Measurements from ENCODE around the gene SMAD6. TPM values are rescaled to one million over a fixed set of nuclear protein-coding genes. Genes with fewer than 3 reads are reported as not detected.

Gene SMAD6
- total RNA-seq, 1 experiment from 2014 or later, result 6.6 TPM

DNA sequence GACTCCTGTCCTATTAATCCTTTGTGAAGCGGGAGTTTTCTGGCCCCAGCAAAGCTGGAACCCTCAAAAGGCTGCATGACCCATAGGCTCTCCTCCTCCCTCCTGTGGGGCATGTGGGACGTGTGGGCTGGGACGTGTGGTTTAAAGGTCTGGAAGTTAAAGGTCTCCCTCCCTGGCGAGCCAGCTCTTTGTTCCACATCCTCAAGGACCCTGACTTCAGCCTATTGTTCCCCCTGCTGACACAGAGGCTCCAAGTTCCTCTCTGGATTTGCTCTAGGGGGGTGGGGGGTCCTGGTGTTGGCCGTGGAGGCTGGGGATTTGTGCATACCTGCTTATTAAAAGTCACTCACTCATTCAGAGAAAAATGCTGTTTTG lies 44.2 kb downstream of the SMAD6 start:
- Histone ChIP-seq H3K27me3 (ENCODE audit: insufficient read depth, low read length) (no peaks in the 10 kb centered on the region), H3K4me2 (ENCODE audit: low read length) (no peak overlapping the region), H3K36me3 (ENCODE audit: control insufficient read depth in 1 of 2, insufficient read depth in 2 of 2, low read length in 2 of 2) (no peaks in the 10 kb centered on the region), H3K4me3 (replicated peaks in 1 of 2; ENCODE audit: low read depth in 1 of 2, low read length in 2 of 2) (no peak overlapping the region), H3K9ac (ENCODE audit: low read length) (no peak overlapping the region), H3K9me3 (ENCODE audit: control insufficient read depth in 1 of 2, insufficient read depth in 1 of 2, low read depth in 1 of 2, low read length in 2 of 2) (no peaks in the 10 kb centered on the region), H2AFZ (ENCODE audit: low read depth, low read length, poor library complexity, severe bottlenecking) (no peak overlapping the region), H3K9me2 (ENCODE audit: insufficient read depth) (no peaks in the 10 kb centered on the region), H3K27ac (ENCODE audit: low read depth, low read length) (no peak overlapping the region), H3K79me2 (ENCODE audit: insufficient read depth, low read length) (no peaks in the 10 kb centered on the region), H4K20me1 (ENCODE audit: insufficient read depth) (no peaks in the 10 kb centered on the region), H3K4me1 (ENCODE audit: control insufficient read depth in 1 of 2, insufficient read depth in 2 of 2, low read length in 2 of 2) (peaks cover 65 to 70% of the 10 kb centered on the region in 2 experiments)
- CTCF ChIA-PET, result no interaction called here
- POLR2A ChIA-PET, result no interaction called here
- BruUV-seq (replicated peaks), result no TSS peak
- no peak for DNase-seq (ENCODE audit: low read depth, low spot score)
- TF ChIP-seq FOSL1 (IDR thresholded peaks at IDR 0.05; ENCODE audit: low read depth), result no peak
- no peak for TF ChIP-seq EZH2 (IDR thresholded peaks at IDR 0.05)
- no peak for TF ChIP-seq ZNF274 (IDR thresholded peaks at IDR 0.05; ENCODE audit: low read depth, low read length)
- TF ChIP-seq, protein P1, sequence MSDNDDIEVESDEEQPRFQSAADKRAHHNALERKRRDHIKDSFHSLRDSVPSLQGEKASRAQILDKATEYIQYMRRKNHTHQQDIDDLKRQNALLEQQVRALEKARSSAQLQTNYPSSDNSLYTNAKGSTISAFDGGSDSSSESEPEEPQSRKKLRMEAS (IDR thresholded peaks at IDR 0.05), result no peak
- no peak for TF ChIP-seq EGR1 (IDR thresholded peaks at IDR 0.05; ENCODE audit: low read depth)
- no peak for TF ChIP-seq ZFX (IDR thresholded peaks at IDR 0.05)
- TF ChIP-seq EZH2phosphoT487 (IDR thresholded peaks at IDR 0.05; ENCODE audit: borderline replicate concordance), result no peak
- no peak for TF ChIP-seq YY1 (IDR thresholded peaks at IDR 0.05; ENCODE audit: extremely low read depth, insufficient replicate concordance, low read depth, low read length)
- no peak for TF ChIP-seq SRF (IDR thresholded peaks at IDR 0.05; ENCODE audit: low read depth)
- no peak for TF ChIP-seq SIN3A (IDR thresholded peaks at IDR 0.05; ENCODE audit: low read depth)
- TF ChIP-seq SP1 (IDR thresholded peaks at IDR 0.05; ENCODE audit: low read depth), result no peak
- intact Hi-C loops (cut with micrococcal nuclease), result no loop called here
- no peak for ATAC-seq
- RAD21 ChIA-PET (ENCODE audit: low non-redundant PET in 1 of 2, low total read pairs in 2 of 2, uncharacterized antibody in 2 of 2, unreplicated experiment in 2 of 2), result no interaction called here

DNA sequence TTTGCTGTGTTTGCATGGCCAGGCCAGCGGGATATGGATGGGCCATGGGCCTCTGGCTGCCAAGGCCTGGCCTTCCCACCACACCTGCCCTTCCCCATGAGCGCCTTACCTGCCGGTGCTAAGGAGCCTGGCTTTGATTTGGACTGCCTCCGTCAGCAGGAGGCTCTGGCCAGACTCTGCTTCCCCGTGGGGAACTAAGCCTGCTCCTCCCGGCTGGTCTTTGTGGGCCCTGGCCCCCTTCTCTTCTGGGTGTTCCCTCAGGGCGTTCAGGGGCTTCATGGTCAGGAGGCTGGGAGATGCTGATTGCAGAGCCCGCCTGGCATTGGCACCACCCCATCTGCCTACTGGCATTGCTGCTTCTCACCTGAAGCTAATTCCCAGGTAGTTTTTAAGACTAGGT lies 45.2 kb downstream of the SMAD6 start:
- POLR2A ChIA-PET, result no interaction called here
- peaks cover 75 to 80% of the 10 kb centered on the region in 2 experiments for H3K4me1 ChIP-seq (ENCODE audit: control insufficient read depth in 1 of 2, insufficient read depth in 2 of 2, low read length in 2 of 2)
- no peak overlapping the region for H3K9ac ChIP-seq (ENCODE audit: low read length)
- no peaks in the 10 kb centered on the region for H4K20me1 ChIP-seq (ENCODE audit: insufficient read depth)
- RAD21 ChIA-PET (ENCODE audit: low non-redundant PET in 1 of 2, low total read pairs in 2 of 2, uncharacterized antibody in 2 of 2, unreplicated experiment in 2 of 2), result no interaction called here
- H3K9me3 ChIP-seq (ENCODE audit: control insufficient read depth in 1 of 2, insufficient read depth in 1 of 2, low read depth in 1 of 2, low read length in 2 of 2), result no peaks in the 10 kb centered on the region
- H3K36me3 ChIP-seq (ENCODE audit: control insufficient read depth in 1 of 2, insufficient read depth in 2 of 2, low read length in 2 of 2), result no peaks in the 10 kb centered on the region
- no peaks in the 10 kb centered on the region for H3K9me2 ChIP-seq (ENCODE audit: insufficient read depth)
- ATAC-seq (no peak), DNase-seq (ENCODE audit: low read depth, low spot score) (no peak)
- H3K79me2 ChIP-seq (ENCODE audit: insufficient read depth, low read length), result no peaks in the 10 kb centered on the region
- no peak overlapping the region for H3K4me3 ChIP-seq (replicated peaks in 1 of 2; ENCODE audit: low read depth in 1 of 2, low read length in 2 of 2)
- H3K27ac ChIP-seq (ENCODE audit: low read depth, low read length), result no peak overlapping the region
- CTCF ChIA-PET, result no interaction called here
- H2AFZ ChIP-seq (ENCODE audit: low read depth, low read length, poor library complexity, severe bottlenecking), result no peak overlapping the region
- intact Hi-C loops (cut with micrococcal nuclease), result no loop called here
- H3K4me2 ChIP-seq (ENCODE audit: low read length), result no peak overlapping the region
- BruUV-seq (replicated peaks), result no TSS peak
- H3K27me3 ChIP-seq (ENCODE audit: insufficient read depth, low read length), result no peaks in the 10 kb centered on the region
- TF ChIP-seq EZH2phosphoT487 (IDR thresholded peaks at IDR 0.05; ENCODE audit: borderline replicate concordance) (no peak), YY1 (IDR thresholded peaks at IDR 0.05; ENCODE audit: extremely low read depth, insufficient replicate concordance, low read depth, low read length) (no peak), ZNF274 (IDR thresholded peaks at IDR 0.05; ENCODE audit: low read depth, low read length) (no peak), POLR2A (IDR thresholded peaks at IDR 0.05; ENCODE audit: borderline replicate concordance, extremely low read depth, insufficient read depth, insufficient read length) (no peak), CEBPB (IDR thresholded peaks at IDR 0.05; ENCODE audit: low read depth) (no peak), CBX3 (IDR thresholded peaks at IDR 0.05; ENCODE audit: low read depth) (no peak), TCF7L2 (IDR thresholded peaks at IDR 0.05; ENCODE audit: borderline replicate concordance, extremely low read depth, insufficient read depth, insufficient read length) (no peak), EZH2 (IDR thresholded peaks at IDR 0.05) (no peak), EGR1 (IDR thresholded peaks at IDR 0.05; ENCODE audit: low read depth) (no peak), FOSL1 (IDR thresholded peaks at IDR 0.05; ENCODE audit: low read depth) (no peak)
- TF ChIP-seq, protein P2, sequence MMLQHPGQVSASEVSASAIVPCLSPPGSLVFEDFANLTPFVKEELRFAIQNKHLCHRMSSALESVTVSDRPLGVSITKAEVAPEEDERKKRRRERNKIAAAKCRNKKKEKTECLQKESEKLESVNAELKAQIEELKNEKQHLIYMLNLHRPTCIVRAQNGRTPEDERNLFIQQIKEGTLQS (IDR thresholded peaks at IDR 0.05), result no peak
- TF ChIP-seq, protein P3, sequence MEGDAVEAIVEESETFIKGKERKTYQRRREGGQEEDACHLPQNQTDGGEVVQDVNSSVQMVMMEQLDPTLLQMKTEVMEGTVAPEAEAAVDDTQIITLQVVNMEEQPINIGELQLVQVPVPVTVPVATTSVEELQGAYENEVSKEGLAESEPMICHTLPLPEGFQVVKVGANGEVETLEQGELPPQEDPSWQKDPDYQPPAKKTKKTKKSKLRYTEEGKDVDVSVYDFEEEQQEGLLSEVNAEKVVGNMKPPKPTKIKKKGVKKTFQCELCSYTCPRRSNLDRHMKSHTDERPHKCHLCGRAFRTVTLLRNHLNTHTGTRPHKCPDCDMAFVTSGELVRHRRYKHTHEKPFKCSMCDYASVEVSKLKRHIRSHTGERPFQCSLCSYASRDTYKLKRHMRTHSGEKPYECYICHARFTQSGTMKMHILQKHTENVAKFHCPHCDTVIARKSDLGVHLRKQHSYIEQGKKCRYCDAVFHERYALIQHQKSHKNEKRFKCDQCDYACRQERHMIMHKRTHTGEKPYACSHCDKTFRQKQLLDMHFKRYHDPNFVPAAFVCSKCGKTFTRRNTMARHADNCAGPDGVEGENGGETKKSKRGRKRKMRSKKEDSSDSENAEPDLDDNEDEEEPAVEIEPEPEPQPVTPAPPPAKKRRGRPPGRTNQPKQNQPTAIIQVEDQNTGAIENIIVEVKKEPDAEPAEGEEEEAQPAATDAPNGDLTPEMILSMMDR (IDR thresholded peaks at IDR 0.05 in 2 of 3, conservative IDR thresholded peaks at IDR 0.05 in 1 of 3; ENCODE audit: borderline replicate concordance in 1 of 3, insufficient read depth in 1 of 3, low read depth in 2 of 3, low read length in 2 of 3), result no peak

All from HCT116 (cell line).